ENCODE data around the gene DOK7.

GRCh38 chr4:3433138-3433869, 29.8 kb upstream of the DOK7 start:
- TF ChIP-seq, protein P1, sequence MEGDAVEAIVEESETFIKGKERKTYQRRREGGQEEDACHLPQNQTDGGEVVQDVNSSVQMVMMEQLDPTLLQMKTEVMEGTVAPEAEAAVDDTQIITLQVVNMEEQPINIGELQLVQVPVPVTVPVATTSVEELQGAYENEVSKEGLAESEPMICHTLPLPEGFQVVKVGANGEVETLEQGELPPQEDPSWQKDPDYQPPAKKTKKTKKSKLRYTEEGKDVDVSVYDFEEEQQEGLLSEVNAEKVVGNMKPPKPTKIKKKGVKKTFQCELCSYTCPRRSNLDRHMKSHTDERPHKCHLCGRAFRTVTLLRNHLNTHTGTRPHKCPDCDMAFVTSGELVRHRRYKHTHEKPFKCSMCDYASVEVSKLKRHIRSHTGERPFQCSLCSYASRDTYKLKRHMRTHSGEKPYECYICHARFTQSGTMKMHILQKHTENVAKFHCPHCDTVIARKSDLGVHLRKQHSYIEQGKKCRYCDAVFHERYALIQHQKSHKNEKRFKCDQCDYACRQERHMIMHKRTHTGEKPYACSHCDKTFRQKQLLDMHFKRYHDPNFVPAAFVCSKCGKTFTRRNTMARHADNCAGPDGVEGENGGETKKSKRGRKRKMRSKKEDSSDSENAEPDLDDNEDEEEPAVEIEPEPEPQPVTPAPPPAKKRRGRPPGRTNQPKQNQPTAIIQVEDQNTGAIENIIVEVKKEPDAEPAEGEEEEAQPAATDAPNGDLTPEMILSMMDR (optimal IDR thresholded peaks at IDR 0.05 in 1 of 3, IDR thresholded peaks at IDR 0.05 in 1 of 3, conservative IDR thresholded peaks at IDR 0.05 in 1 of 3; ENCODE audit: extremely low read depth in 1 of 3, insufficient read depth in 2 of 3, low read length in 3 of 3): no peak
- no peak for TF ChIP-seq EZH2 (IDR thresholded peaks at IDR 0.05; ENCODE audit: low read length)
